ENCODE measurements around the gene FLYWCH1. TPM values are rescaled to one million over a fixed set of nuclear protein-coding genes. Genes with fewer than 3 reads are reported as not detected.

Gene FLYWCH1
- total RNA-seq, 1 experiment from 2014 or later = 9.1 TPM

- H3K4me3 ChIP-seq = no peak overlapping the region
- H3K36me3 ChIP-seq = no peaks in the 10 kb centered on the region
- 0 out of 2 replicates have a peak, but pooled peaks cover 2% of the 10 kb centered on the region for H3K4me1 ChIP-seq
- H3K9me3 ChIP-seq (replicated peaks) = no peaks in the 10 kb centered on the region
- H3K27me3 ChIP-seq = peaks cover 21% of the 10 kb centered on the region
- no peak overlapping the region for H3K27ac ChIP-seq
- DNase-seq = no peak
Measured at GRCh38 chr16:2999929-3000328, 88.2 kb downstream of the FLYWCH1 start.

- no peak overlapping the region for H3K4me3 ChIP-seq
- H3K4me1 ChIP-seq = 0 out of 2 replicates have a peak, but pooled peaks cover 3% of the 10 kb centered on the region
- H3K27me3 ChIP-seq = peaks cover 25% of the 10 kb centered on the region
- H3K27ac ChIP-seq = no peak overlapping the region
- no peak for DNase-seq
- no peaks in the 10 kb centered on the region for H3K36me3 ChIP-seq
- no peaks in the 10 kb centered on the region for H3K9me3 ChIP-seq (replicated peaks)
Measured at GRCh38 chr16:3000540-3000939, 88.8 kb downstream of the FLYWCH1 start.

Other genes starting within 250 kb of the FLYWCH1 start
- gene KCTD5, start 229.4 kb upstream of the FLYWCH1 start, total RNA-seq (2014; rRNA removed; shearing (Covaris generic)) = 42.0 and 42.9 TPM in 2 replicates
- gene PRSS27, start 191.7 kb upstream of the FLYWCH1 start, total RNA-seq (2014; rRNA removed; shearing (Covaris generic)) = 0.33 and 0.40 TPM in 2 replicates
- 85.9 and 107 TPM in 2 replicates for gene SRRM2, start 159.3 kb upstream of the FLYWCH1 start, total RNA-seq (2014; rRNA removed; shearing (Covaris generic))
- 90.5 and 119 TPM in 2 replicates for gene ELOB, start 134.7 kb upstream of the FLYWCH1 start, total RNA-seq (2014; rRNA removed; shearing (Covaris generic))
- gene PRSS33, start 124.4 kb upstream of the FLYWCH1 start, total RNA-seq (2014; rRNA removed; shearing (Covaris generic)) = not detected in 2 replicates
- not detected in 2 replicates for gene PRSS41, start 113.5 kb upstream of the FLYWCH1 start, total RNA-seq (2014; rRNA removed; shearing (Covaris generic))
- not detected in 2 replicates for gene PRSS21, start 94.7 kb upstream of the FLYWCH1 start, total RNA-seq (2014; rRNA removed; shearing (Covaris generic))
- gene ZG16B, start 81.6 kb upstream of the FLYWCH1 start, total RNA-seq (2014; rRNA removed; shearing (Covaris generic)) = not detected in 2 replicates
- not detected in 2 replicates for gene PRSS22, start 53.8 kb upstream of the FLYWCH1 start, total RNA-seq (2014; rRNA removed; shearing (Covaris generic))
- gene FLYWCH2, start 28.7 kb upstream of the FLYWCH1 start, total RNA-seq (2014; rRNA removed; shearing (Covaris generic)) = 35.4 and 40.6 TPM in 2 replicates
- gene KREMEN2, start 52.3 kb downstream of the FLYWCH1 start, total RNA-seq (2014; rRNA removed; shearing (Covaris generic)) = 13.8 and 14.9 TPM in 2 replicates
- 28.1 and 34.1 TPM in 2 replicates for gene PAQR4, start 57.4 kb downstream of the FLYWCH1 start, total RNA-seq (2014; rRNA removed; shearing (Covaris generic))
- 34.8 and 45.8 TPM in 2 replicates for gene PKMYT1, start 68.5 kb downstream of the FLYWCH1 start, total RNA-seq (2014; rRNA removed; shearing (Covaris generic))
- gene CLDN9, start 101.0 kb downstream of the FLYWCH1 start, total RNA-seq (2014; rRNA removed; shearing (Covaris generic)) = not detected in 2 replicates
- gene CLDN6, start 106.3 kb downstream of the FLYWCH1 start, total RNA-seq (2014; rRNA removed; shearing (Covaris generic)) = not detected in 2 replicates
- 29.0 and 32.1 TPM in 2 replicates for gene TNFRSF12A, start 108.4 kb downstream of the FLYWCH1 start, total RNA-seq (2014; rRNA removed; shearing (Covaris generic))
- gene HCFC1R1, start 112.0 kb downstream of the FLYWCH1 start, total RNA-seq (2014; rRNA removed; shearing (Covaris generic)) = 16.8 and 18.9 TPM in 2 replicates
- 25.5 and 29.4 TPM in 2 replicates for gene THOC6, start 112.1 kb downstream of the FLYWCH1 start, total RNA-seq (2014; rRNA removed; shearing (Covaris generic))
- not detected in 2 replicates for gene BICDL2, start 125.0 kb downstream of the FLYWCH1 start, total RNA-seq (2014; rRNA removed; shearing (Covaris generic))
- gene MMP25, start 134.6 kb downstream of the FLYWCH1 start, total RNA-seq (2014; rRNA removed; shearing (Covaris generic)) = 0.06 and 0.13 TPM in 2 replicates
- gene IL32, start 153.7 kb downstream of the FLYWCH1 start, total RNA-seq (2014; rRNA removed; shearing (Covaris generic)) = 158 and 177 TPM in 2 replicates
- gene ZSCAN10, start 187.4 kb downstream of the FLYWCH1 start, total RNA-seq (2014; rRNA removed; shearing (Covaris generic)) = 0.73 and 0.76 TPM in 2 replicates
- 12.9 and 13.7 TPM in 2 replicates for gene ZNF205, start 200.7 kb downstream of the FLYWCH1 start, total RNA-seq (2014; rRNA removed; shearing (Covaris generic))
- gene ZNF213, start 223.1 kb downstream of the FLYWCH1 start, total RNA-seq (2014; rRNA removed; shearing (Covaris generic)) = 2.5 and 3.0 TPM in 2 replicates